H1 (cell line): Measurements from ENCODE around the gene AIG1. TPM values are rescaled to one million over a fixed set of nuclear protein-coding genes. Genes with fewer than 3 reads are reported as not detected.
A peak's percentile ranks its signal among the peaks of the same experiment; 100 is the strongest.

Experiments used
- CTCF ChIA-PET: fragments of 300-600 bp; sonication (Branson Sonifier 250); formaldehyde crosslinking; loops from one replicate; lab custom pipeline; 2021; ENCODE audit not compliant: partially characterized antibody; lab: Charles Lee
- POLR2A ChIA-PET: fragments of 300-600 bp; sonication (Branson Sonifier 250); formaldehyde crosslinking; loops from one replicate; lab custom pipeline; 2021; ENCODE audit warnings: inconsistent platforms; ENCODE audit not compliant: partially characterized antibody; lab: Charles Lee
- DNase-seq, 2 experiments: peaks; one replicate each; pipeline versions ENCODE4 v3.0.0 to v3.0.0-alpha.2; 2010 to 2022; ENCODE audit warnings: low spot score in 2 of 2, low read depth in 1 of 2, mixed read lengths in 1 of 2
- FAIRE-seq: peaks from 2 replicates; lab custom pipeline; 2011; peaks lifted over from hg19 to GRCh38; lab: Jason Lieb, UNC
- H2AFZ ChIP-seq: 2 replicates; pipeline ENCODE4 v1.8.1; 2012; ENCODE audit warnings: low read length, inconsistent platforms
- H2AK5ac ChIP-seq: 2 replicates; pipeline ENCODE4 v1.6.1; 2013; ENCODE audit warnings: low read depth, low read length
- H2BK120ac ChIP-seq: replicated peaks from 2 replicates; pipeline ENCODE3; 2013; ENCODE audit warnings: low read depth, low read length, inconsistent platforms
- H2BK12ac ChIP-seq: 2 replicates; pipeline ENCODE4 v1.6.1; 2013; ENCODE audit warnings: low read depth, low read length
- H2BK15ac ChIP-seq: 2 replicates; pipeline ENCODE4 v1.6.1; 2013; ENCODE audit warnings: low read length
- H2BK20ac ChIP-seq: 2 replicates; pipeline ENCODE4 v1.6.1; 2013; ENCODE audit warnings: low read length
- H2BK5ac ChIP-seq: 2 replicates; pipeline ENCODE4 v1.6.1; 2013; ENCODE audit warnings: low read depth, low read length
- H3K14ac ChIP-seq: 2 replicates; pipeline ENCODE4 v1.6.1; 2013; ENCODE audit warnings: inconsistent platforms; ENCODE audit not compliant: insufficient read length
- H3K18ac ChIP-seq: 2 replicates; pipeline ENCODE4 v1.6.1; 2013; ENCODE audit warnings: low read length; ENCODE audit errors: extremely low read depth
- H3K23ac ChIP-seq: 2 replicates; pipeline ENCODE4 v1.6.1; 2013; ENCODE audit warnings: inconsistent platforms; ENCODE audit not compliant: insufficient read length
- H3K23me2 ChIP-seq: 2 replicates; pipeline ENCODE4 v1.6.1; 2013; ENCODE audit warnings: low read depth, low read length
- H3K27ac ChIP-seq: 2 replicates; pipeline ENCODE4 v1.6.1; 2011; ENCODE audit warnings: low read depth, low read length, inconsistent platforms
- H3K27me3 ChIP-seq, 4 experiments: replicated peaks in 1 of 4; 1 replicate in 1 of 4; 2 replicates in 3 of 4; pipeline versions ENCODE4 v1.6.1 to v1.8.1; 2011 to 2013; ENCODE audit warnings: low read length in 3 of 4, mild to moderate bottlenecking in 3 of 4, inconsistent platforms in 2 of 4, mixed read lengths in 2 of 4, moderate library complexity in 1 of 4; ENCODE audit not compliant: control insufficient read depth in 3 of 4, insufficient read depth in 3 of 4; ENCODE audit errors: extremely low read depth in 1 of 4
- H3K36me3 ChIP-seq, 4 experiments: 2 replicates each; pipeline versions ENCODE4 v1.6.1 to v1.8.1; 2011 to 2013; ENCODE audit warnings: mild to moderate bottlenecking in 4 of 4, low read length in 3 of 4, moderate library complexity in 2 of 4, control low read depth in 1 of 4, inconsistent platforms in 1 of 4; ENCODE audit not compliant: insufficient read depth in 4 of 4, control insufficient read depth in 2 of 4
- H3K4ac ChIP-seq: replicated peaks from 2 replicates; pipeline ENCODE3; 2013; ENCODE audit warnings: low read length, low read depth, mixed read lengths, inconsistent platforms; ENCODE audit not compliant: insufficient read length
- H3K4me1 ChIP-seq, 4 experiments: replicated peaks in 1 of 4; 1 replicate in 1 of 4; 2 replicates in 3 of 4; pipeline versions ENCODE4 v1.6.1 to v1.8.1; 2011 to 2013; ENCODE audit warnings: low read length in 3 of 4, inconsistent platforms in 2 of 4, mixed read lengths in 1 of 4; ENCODE audit not compliant: insufficient read depth in 4 of 4, control insufficient read depth in 3 of 4
- H3K4me2 ChIP-seq, 2 experiments: 2 replicates each; pipeline versions ENCODE4 v1.6.1 to v1.8.1; 2011 to 2013; ENCODE audit warnings: low read depth in 2 of 2, low read length in 2 of 2, control low read depth in 1 of 2, inconsistent platforms in 1 of 2, mild to moderate bottlenecking in 1 of 2; ENCODE audit not compliant: insufficient read depth in 1 of 2
- H3K4me3 ChIP-seq, 4 experiments: fragments of 200-600, 300-600 bp in 1 of 4; sonication (generic), shearing (Covaris generic), sonication (Bioruptor Twin) in 1 of 4; 2 replicates each; pipeline versions ENCODE4 v1.5.1 to v1.8.1; 2011 to 2016; ENCODE audit warnings: low read length in 4 of 4, low read depth in 3 of 4, control low read depth in 2 of 4, inconsistent platforms in 2 of 4, mild to moderate bottlenecking in 2 of 4, mixed read lengths in 1 of 4, moderate library complexity in 1 of 4; ENCODE audit not compliant: insufficient read depth in 2 of 4; ENCODE audit errors: extremely low read depth in 1 of 4
- H3K56ac ChIP-seq: replicated peaks from 2 replicates; pipeline ENCODE3; 2013; ENCODE audit warnings: low read depth, mild to moderate bottlenecking, mixed read lengths, low read length, inconsistent platforms; ENCODE audit not compliant: insufficient read length
- H3K79me1 ChIP-seq: 2 replicates; pipeline ENCODE4 v1.6.1; 2013; ENCODE audit warnings: low read depth, low read length, control low read depth
- H3K79me2 ChIP-seq, 2 experiments: 2 replicates each; pipeline versions ENCODE4 v1.6.1 to v1.8.1; 2012 to 2013; ENCODE audit warnings: low read length in 2 of 2, mild to moderate bottlenecking in 2 of 2, inconsistent platforms in 1 of 2; ENCODE audit not compliant: insufficient read depth in 2 of 2, control insufficient read depth in 1 of 2
- H3K9ac ChIP-seq, 4 experiments: replicated peaks in 1 of 4; 1 replicate in 1 of 4; 2 replicates in 3 of 4; pipeline versions ENCODE4 v1.6.1 to v1.8.1; 2011 to 2013; ENCODE audit warnings: low read depth in 3 of 4, low read length in 3 of 4, control low read depth in 2 of 4, mild to moderate bottlenecking in 2 of 4, moderate library complexity in 2 of 4, inconsistent platforms in 1 of 4; ENCODE audit errors: extremely low read depth in 1 of 4
- H3K9me3 ChIP-seq, 2 experiments: 2 replicates each; pipeline versions ENCODE4 v1.6.1 to v1.8.1; 2012 to 2013; ENCODE audit warnings: mild to moderate bottlenecking in 2 of 2, moderate library complexity in 2 of 2, control low read depth in 1 of 2, inconsistent platforms in 1 of 2, low read depth in 1 of 2, low read length in 1 of 2, mixed read lengths in 1 of 2; ENCODE audit not compliant: insufficient read depth in 2 of 2
- H4K20me1 ChIP-seq, 2 experiments: replicated peaks in 1 of 2; 2 replicates each; pipeline versions ENCODE3 to v1.8.1; 2011 to 2013; ENCODE audit warnings: inconsistent platforms in 2 of 2, low read length in 2 of 2, mild to moderate bottlenecking in 1 of 2; ENCODE audit not compliant: insufficient read depth in 2 of 2, control insufficient read depth in 1 of 2
- H4K5ac ChIP-seq: 2 replicates; pipeline ENCODE4 v1.6.1; 2013; ENCODE audit warnings: low read length, low read depth, mixed read lengths, inconsistent platforms; ENCODE audit not compliant: insufficient read length
- H4K8ac ChIP-seq: 2 replicates; pipeline ENCODE4 v1.8.0; 2013; ENCODE audit warnings: mild to moderate bottlenecking, moderate library complexity, low read length, inconsistent platforms; ENCODE audit not compliant: insufficient read depth; ENCODE audit errors: extremely low read depth
- H4K91ac ChIP-seq: replicated peaks from 2 replicates; pipeline ENCODE3; 2013; ENCODE audit warnings: low read length, mixed read lengths, inconsistent platforms; ENCODE audit not compliant: insufficient read length
- ASH2L ChIP-seq: fragments of 200-600, 300-600 bp; sonication (generic); IDR thresholded peaks from one replicate; pipeline ENCODE4 v1.7.1; 2017; ENCODE audit warnings: low read length
- CHD2 ChIP-seq: IDR thresholded peaks from 2 replicates; pipeline ENCODE4 v1.6.1; 2012; ENCODE audit warnings: low read length, improper control_type of control experiment
- CREB1 ChIP-seq: IDR thresholded peaks from 2 replicates; pipeline ENCODE4 v1.6.1; 2012; ENCODE audit warnings: inconsistent platforms
- E2F6 ChIP-seq: IDR thresholded peaks from 2 replicates; pipeline ENCODE4 v1.6.1; 2012; ENCODE audit warnings: inconsistent platforms
- EZH2 ChIP-seq: fragments of 200-600 bp; sonication (generic); IDR thresholded peaks from 2 replicates; pipeline ENCODE4 v1.7.1; 2012; ENCODE audit warnings: low read depth, mild to moderate bottlenecking, moderate library complexity, low read length, inconsistent platforms; ENCODE audit not compliant: severe bottlenecking
- GABPA ChIP-seq: IDR thresholded peaks from 2 replicates; pipeline ENCODE4 v1.6.1; 2011; ENCODE audit warnings: mild to moderate bottlenecking, low read length, moderate library complexity, borderline replicate concordance; ENCODE audit not compliant: insufficient read depth
- GTF2F1 ChIP-seq: IDR thresholded peaks from 2 replicates; pipeline ENCODE4 v1.6.1; 2012; ENCODE audit warnings: low read depth, low read length, improper control_type of control experiment, borderline replicate concordance
- NANOG ChIP-seq: IDR thresholded peaks from 2 replicates; pipeline ENCODE4 v1.6.1; 2011; ENCODE audit warnings: low read length, low read depth, mild to moderate bottlenecking, inconsistent platforms; ENCODE audit not compliant: insufficient read depth, poor library complexity, severe bottlenecking
- WGBS, 2 experiments: shearing (Covaris generic) in 1 of 2; methylation state at CpG; one replicate each; pipeline versions ENCODE4 v1.1.6 to v1.1.7; 2013 to 2015; ENCODE audit warnings: low lambda C conversion rate in 2 of 2, mixed read lengths in 2 of 2, inconsistent platforms in 1 of 2, low coverage in 1 of 2, missing lambda C conversion rate in 1 of 2; ENCODE audit not compliant: insufficient replicate concordance in 2 of 2, insufficient coverage in 1 of 2, insufficient read length in 1 of 2; ENCODE audit errors: extremely low coverage in 1 of 2, missing lambda C conversion rate in 1 of 2; 5-methylcytosine and 5-hydroxymethylcytosine counted together
- polyA plus RNA-seq, 7 experiments: library from polyadenylated mRNA; depleted of rRNA in 3 of 7; stranded (reverse) in 5 of 7; unstranded in 2 of 7; fragments of >200 nt in 5 of 7; fragments of 200-250 nt in 2 of 7; gene quantifications; 1 replicate in 5 of 7; 2 replicates in 1 of 7; 4 replicates in 1 of 7; pipeline versions ENCODE4 v1.2.1 to v1.2.3, GENCODE V29; 2011 to 2013; ENCODE audit warnings: missing spikeins in 2 of 7, mixed read lengths in 2 of 7
- total RNA-seq: library from RNA; stranded (reverse); fragmentation: NEBNext Ultra II Directional; extraction: Animal tissue kit (Norgen Biotek cat#: 25700); gene quantifications from 2 replicates; pipeline ENCODE4 v1.2.1, GENCODE V29; 2021

AIG1 gene
- total and polyA plus RNA-seq, 2 of the 8 experiments (the other 6 are each of a cell fraction or from before 2014, with no cell fraction given) = 56.6 to 58.4 TPM

- no peaks in the 10 kb centered on the region for H3K79me1 ChIP-seq
- H2BK5ac ChIP-seq = no peak overlapping the region
- FAIRE-seq (no peak), DNase-seq (no peak)
- H3K9me3 ChIP-seq = peaks cover 0 to 3% of the 10 kb centered on the region in 2 experiments; a peak in 1 of 4 replicates
- no peak for TF ChIP-seq NANOG
- TF ChIP-seq GTF2F1 = no peak
- TF ChIP-seq ASH2L = no peak
- no peak for TF ChIP-seq E2F6
- no peak for TF ChIP-seq GABPA
- no peak for TF ChIP-seq CHD2
- no peak for TF ChIP-seq EZH2
- no peak for TF ChIP-seq CREB1
- H3K23me2 ChIP-seq = no peaks in the 10 kb centered on the region; the same call in 1 of the 2 replicates
- H2BK120ac ChIP-seq = no peak overlapping the region
- H3K4ac ChIP-seq = no peak overlapping the region
- peak overlapping the region; percentile 25; the same call in 1 of the 2 replicates for H2AK5ac ChIP-seq
- peaks cover 0 to 4% (median 0%) of the 10 kb centered on the region in 4 experiments; a peak in 2 of 7 replicates for H3K4me1 ChIP-seq
- no peaks in the 10 kb centered on the region for H3K27me3 ChIP-seq
- H3K18ac ChIP-seq = no peak overlapping the region
- ChIA-PET CTCF (interaction anchor here (2.5 kb wide), 1 partner anchor 15 kb away, joined by 7 read pairs; no protein-coding TSS in a partner anchor), POLR2A (no interaction called here)
- no peaks in the 10 kb centered on the region for H4K20me1 ChIP-seq
- H3K4me3 ChIP-seq = no peak overlapping the region
- no peak overlapping the region for H3K14ac ChIP-seq
- H4K91ac ChIP-seq = peak overlapping the region; percentile 75
- no peak overlapping the region for H3K56ac ChIP-seq
- 44% methylated on average over 1 of the region's 1 CpG; no CpG with 5 or more reads in 1 of the 2 experiments for whole genome bisulfite sequencing, 2 experiments
- no peak overlapping the region for H4K8ac ChIP-seq
- H3K4me2 ChIP-seq = no peak overlapping the region
- no peak overlapping the region for H3K23ac ChIP-seq
- no peak overlapping the region for H3K27ac ChIP-seq
- H4K5ac ChIP-seq = no peak overlapping the region
- H3K79me2 ChIP-seq = no peaks in the 10 kb centered on the region
- H2BK12ac ChIP-seq = no peak overlapping the region
- no peak overlapping the region for H2AFZ ChIP-seq
- H2BK20ac ChIP-seq = no peak overlapping the region
- H2BK15ac ChIP-seq = no peak overlapping the region; the same call in 1 of the 2 replicates
- no peaks in the 10 kb centered on the region for H3K36me3 ChIP-seq
- H3K9ac ChIP-seq = no peak overlapping the region
Observed at GRCh38 chr6:143294265-143294860, 233.7 kb downstream of the AIG1 start.
